Lung (tissue), 12 donors: ENCODE data around the gene HCST. TPM values are rescaled to one million over a fixed set of nuclear protein-coding genes. Genes with fewer than 3 reads are reported as not detected.

Source experiments
- ATAC-seq: fragments of 200-7000 bp; cut with Tn5 transposase; one replicate; pipeline ENCODE4 v1.9.1; 2020; ENCODE audit warnings: moderate number of reproducible peaks; ENCODE audit not compliant: insufficient read depth, low FRiP score
- DNase-seq, 3 donors: peaks; one replicate each; pipeline ENCODE4 v3.0.0-alpha.2; 2013 to 2017
- H3K27ac ChIP-seq, 2 donors: one replicate each; pipeline ENCODE4 v1.5.1; 2013; ENCODE audit warnings: mild to moderate bottlenecking in 2 of 2, moderate library complexity in 2 of 2, control low read depth in 1 of 2, inconsistent platforms in 1 of 2, low read depth in 1 of 2, low read length in 1 of 2
- H3K27me3 ChIP-seq, 3 donors: one replicate each; pipeline ENCODE4 v1.5.1; 2013; ENCODE audit warnings: low read length in 2 of 3; ENCODE audit not compliant: control insufficient read depth in 3 of 3, insufficient read depth in 3 of 3
- H3K36me3 ChIP-seq, 4 donors: one replicate each; pipeline ENCODE4 v1.5.1; 2013; ENCODE audit warnings: low read length in 4 of 4, mild to moderate bottlenecking in 1 of 4, moderate library complexity in 1 of 4; ENCODE audit not compliant: control insufficient read depth in 4 of 4, insufficient read depth in 4 of 4
- H3K4me1 ChIP-seq, 5 donors: one replicate each; pipeline ENCODE4 v1.5.1; 2013; ENCODE audit warnings: low read length in 5 of 5, mild to moderate bottlenecking in 2 of 5, moderate library complexity in 1 of 5; ENCODE audit not compliant: control insufficient read depth in 5 of 5, insufficient read depth in 5 of 5
- H3K4me3 ChIP-seq: one replicate; pipeline ENCODE4 v1.5.1; 2013; ENCODE audit warnings: mild to moderate bottlenecking, control low read depth, moderate library complexity
- H3K9ac ChIP-seq, 2 donors: one replicate each; pipeline ENCODE4 v1.5.1; 2013; ENCODE audit warnings: low read length in 2 of 2, control low read depth in 1 of 2; ENCODE audit not compliant: insufficient read depth in 1 of 2
- H3K9me3 ChIP-seq, 4 donors: one replicate each; pipeline ENCODE4 v1.5.1; 2013; ENCODE audit warnings: low read length in 3 of 4, mild to moderate bottlenecking in 1 of 4, moderate library complexity in 1 of 4; ENCODE audit not compliant: control insufficient read depth in 4 of 4, insufficient read depth in 3 of 4
- WGBS, 2 donors: extraction: QIAGEN DNeasy Blood & Tissue Kit; methylation state at CpG; one replicate each; pipeline ENCODE4 v1.1.7; 2013; 5-methylcytosine and 5-hydroxymethylcytosine counted together
- polyA plus RNA-seq, 2 donors: library from polyadenylated mRNA; stranded (reverse); fragments of 200-250 nt; gene quantifications; one replicate each; pipeline ENCODE4 v1.2.1, GENCODE V29; 2013
- total RNA-seq, 2 donors: library from RNA; depleted of rRNA in 1 of 2; stranded (reverse); fragments of >200 nt in 1 of 2; gene quantifications; one replicate each; pipeline ENCODE4 v1.2.1, GENCODE V29; 2014 to 2021
- TF ChIP-seq, protein P1 (sequence below): IDR thresholded peaks from 2 replicates; pipeline ENCODE4 v1.5.1; 2012; ENCODE audit warnings: mild to moderate bottlenecking; ENCODE audit errors: control extremely low read depth, extremely low read depth
- donor health status: control.
- donor health status: control.
- donor health status: Bipolar disorder and iron deficiency.
- donor health status: healthy.
- donor health status: DM: yes; HTN: yes; CAD: no.

HCST gene
- total and polyA plus RNA-seq, 4 donors = 5.4 to 118 (median 61.2) TPM

DNA sequence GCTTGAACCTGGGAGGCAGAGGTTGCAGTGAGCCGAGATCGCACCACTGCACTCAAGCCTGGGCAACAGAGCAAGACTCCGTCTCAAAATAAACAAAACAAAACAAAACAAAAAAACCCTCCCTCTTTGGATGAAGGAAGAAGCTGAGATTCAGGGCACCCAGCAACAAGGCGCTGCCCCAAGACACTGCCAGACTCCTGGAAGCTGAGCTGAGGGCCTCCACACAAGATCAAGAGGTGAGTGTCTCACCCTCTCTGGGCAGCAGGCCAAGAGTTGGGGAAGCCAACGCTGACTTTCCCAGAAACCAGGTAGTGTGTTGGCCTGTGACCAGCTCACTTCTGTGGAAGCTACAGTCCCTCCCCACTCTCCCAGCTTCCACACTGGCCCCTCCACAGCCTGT, 9.5 kb downstream of the HCST start:
- Histone ChIP-seq H3K27me3 (no peaks in the 10 kb centered on the region), H3K36me3 (no peaks in the 10 kb centered on the region), H3K4me3 (no peak overlapping the region), H3K4me1 (peaks cover 0 to 7% (median 0%) of the 10 kb centered on the region in 5 donors), H3K9ac (no peak overlapping the region), H3K27ac (no peak overlapping the region), H3K9me3 (peaks cover 0 to 1% (median 0%) of the 10 kb centered on the region in 4 donors)
- TF ChIP-seq, protein P1, sequence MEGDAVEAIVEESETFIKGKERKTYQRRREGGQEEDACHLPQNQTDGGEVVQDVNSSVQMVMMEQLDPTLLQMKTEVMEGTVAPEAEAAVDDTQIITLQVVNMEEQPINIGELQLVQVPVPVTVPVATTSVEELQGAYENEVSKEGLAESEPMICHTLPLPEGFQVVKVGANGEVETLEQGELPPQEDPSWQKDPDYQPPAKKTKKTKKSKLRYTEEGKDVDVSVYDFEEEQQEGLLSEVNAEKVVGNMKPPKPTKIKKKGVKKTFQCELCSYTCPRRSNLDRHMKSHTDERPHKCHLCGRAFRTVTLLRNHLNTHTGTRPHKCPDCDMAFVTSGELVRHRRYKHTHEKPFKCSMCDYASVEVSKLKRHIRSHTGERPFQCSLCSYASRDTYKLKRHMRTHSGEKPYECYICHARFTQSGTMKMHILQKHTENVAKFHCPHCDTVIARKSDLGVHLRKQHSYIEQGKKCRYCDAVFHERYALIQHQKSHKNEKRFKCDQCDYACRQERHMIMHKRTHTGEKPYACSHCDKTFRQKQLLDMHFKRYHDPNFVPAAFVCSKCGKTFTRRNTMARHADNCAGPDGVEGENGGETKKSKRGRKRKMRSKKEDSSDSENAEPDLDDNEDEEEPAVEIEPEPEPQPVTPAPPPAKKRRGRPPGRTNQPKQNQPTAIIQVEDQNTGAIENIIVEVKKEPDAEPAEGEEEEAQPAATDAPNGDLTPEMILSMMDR = no peak
- DNase-seq (no peak), ATAC-seq (no peak)
- WGBS, 2 donors = 43 to 58% methylated on average over 5 of the region's 5 CpGs

DNA sequence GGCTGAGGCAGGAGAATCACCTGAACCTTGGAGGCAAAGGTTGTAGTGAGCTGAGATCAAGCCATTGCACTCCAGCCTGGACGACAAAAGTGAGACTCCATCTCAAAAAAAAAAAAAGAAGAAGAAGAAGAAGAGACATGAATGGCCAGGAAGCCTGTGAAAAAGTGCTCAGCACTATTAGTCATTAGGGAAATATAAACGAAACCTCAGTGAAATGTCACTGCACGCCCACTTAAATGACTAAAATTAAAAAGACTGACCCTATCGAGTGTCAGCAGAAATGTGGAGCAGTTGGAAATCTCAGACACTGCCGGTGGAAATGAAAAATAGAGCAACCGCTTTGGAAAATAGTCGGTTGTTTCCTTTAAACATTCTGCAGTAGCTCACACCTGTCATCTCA, 11.3 kb downstream of the HCST start:
- H3K4me1 ChIP-seq = no peaks in the 10 kb centered on the region
- H3K36me3 ChIP-seq = no peaks in the 10 kb centered on the region
- ATAC-seq (no peak), DNase-seq (no peak)
- peaks cover 0 to 1% (median 0%) of the 10 kb centered on the region in 4 donors for H3K9me3 ChIP-seq
- WGBS, 2 donors = 40 to 46% methylated on average over 7 of the region's 7 CpGs
- TF ChIP-seq, protein P1 = no peak
- H3K4me3 ChIP-seq = no peak overlapping the region
- H3K27ac ChIP-seq = no peak overlapping the region
- no peak overlapping the region for H3K9ac ChIP-seq
- H3K27me3 ChIP-seq = no peaks in the 10 kb centered on the region

DNA sequence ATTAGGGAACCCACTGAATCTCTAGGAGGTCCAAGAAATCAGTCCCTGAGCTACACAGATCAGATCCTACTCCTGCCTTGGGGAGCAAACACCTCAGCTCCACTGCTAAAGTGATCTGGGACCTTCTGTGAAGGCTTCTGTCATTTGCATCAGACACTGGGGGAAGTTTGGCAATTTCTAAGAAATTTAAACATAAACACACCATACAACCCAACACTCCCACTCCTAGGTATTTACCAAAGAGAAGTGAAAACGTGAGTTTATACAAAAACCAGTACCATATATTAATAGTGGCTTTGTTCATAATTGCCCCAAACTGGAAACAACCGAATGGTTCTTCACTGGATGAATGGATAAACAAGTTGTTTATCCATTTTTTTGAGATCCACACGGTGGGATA, 13.1 kb downstream of the HCST start:
- no peak overlapping the region for H3K27ac ChIP-seq
- WGBS, 2 donors = 53 to 58% methylated on average over 3 of the region's 3 CpGs

More for the DNA sequence above, 13.1 kb downstream of the HCST start:
- no peaks in the 10 kb centered on the region for H3K36me3 ChIP-seq
- TF ChIP-seq, protein P1 = no peak
- H3K9ac ChIP-seq = no peak overlapping the region
- no peak for ATAC-seq
- H3K27me3 ChIP-seq = no peaks in the 10 kb centered on the region
- H3K4me3 ChIP-seq = no peak overlapping the region
- H3K9me3 ChIP-seq = peaks cover 0 to 1% (median 0%) of the 10 kb centered on the region in 4 donors
- no peak for DNase-seq
- no peaks in the 10 kb centered on the region for H3K4me1 ChIP-seq
